ENCODE measurements around the gene DHRS4. TPM values are rescaled to one million over a fixed set of nuclear protein-coding genes. Genes with fewer than 3 reads are reported as not detected.
"Not testable (repeated sequence)": the region's sequence is repeated elsewhere in the genome, so short reads cannot be mapped to it uniquely, and the experiment has no call there.

The DHRS4 gene
- total and polyA plus RNA-seq, 2 donors from 2014 or later = 23.4 to 247 TPM

GRCh38 chr14:23961704-23962103 is 8.1 kb downstream of the DHRS4 start:
- H3K4me3 ChIP-seq (ENCODE audit: low read length in 3 of 3); intact Hi-C loops (cut with DNase I): not testable (repeated sequence)

GRCh38 chr14:23969130-23969480 is 15.5 kb downstream of the DHRS4 start:
- H3K4me1 ChIP-seq (ENCODE audit: control insufficient read depth in 2 of 3, insufficient read depth in 2 of 3, low read depth in 1 of 3, low read length in 3 of 3); H3K27ac ChIP-seq (ENCODE audit: low read depth in 2 of 2, low read length in 2 of 2); H3K4me3 ChIP-seq (ENCODE audit: low read length in 3 of 3); H3K36me3 ChIP-seq (ENCODE audit: control insufficient read depth in 2 of 3, insufficient read depth in 3 of 3, low read length in 3 of 3); H3K27me3 ChIP-seq (ENCODE audit: control insufficient read depth, insufficient read depth, low read length); DNase-seq; H3K9ac ChIP-seq (ENCODE audit: low read length in 3 of 3); H3K9me3 ChIP-seq (ENCODE audit: control insufficient read depth in 2 of 3, insufficient read depth in 1 of 3, low read length in 3 of 3); intact Hi-C loops (cut with DNase I); FAIRE-seq: not testable (repeated sequence)

More at GRCh38 chr14:23961704-23962103, 8.1 kb downstream of the DHRS4 start:
- H3K9ac ChIP-seq (ENCODE audit: low read length in 3 of 3); FAIRE-seq; H3K36me3 ChIP-seq (ENCODE audit: control insufficient read depth in 2 of 3, insufficient read depth in 3 of 3, low read length in 3 of 3); H3K27ac ChIP-seq (ENCODE audit: low read depth in 2 of 2, low read length in 2 of 2); H3K4me1 ChIP-seq (ENCODE audit: control insufficient read depth in 2 of 3, insufficient read depth in 2 of 3, low read depth in 1 of 3, low read length in 3 of 3); H3K27me3 ChIP-seq (ENCODE audit: control insufficient read depth, insufficient read depth, low read length); DNase-seq; H3K9me3 ChIP-seq (ENCODE audit: control insufficient read depth in 2 of 3, insufficient read depth in 1 of 3, low read length in 3 of 3): not testable (repeated sequence)

GRCh38 chr14:23969481-23970282 is 16.1 kb downstream of the DHRS4 start:
- not testable (repeated sequence) for H3K9ac ChIP-seq (ENCODE audit: low read length in 3 of 3); H3K27me3 ChIP-seq (ENCODE audit: control insufficient read depth, insufficient read depth, low read length); H3K4me1 ChIP-seq (ENCODE audit: control insufficient read depth in 2 of 3, insufficient read depth in 2 of 3, low read depth in 1 of 3, low read length in 3 of 3); H3K36me3 ChIP-seq (ENCODE audit: control insufficient read depth in 2 of 3, insufficient read depth in 3 of 3, low read length in 3 of 3); FAIRE-seq; H3K27ac ChIP-seq (ENCODE audit: low read depth in 2 of 2, low read length in 2 of 2); H3K9me3 ChIP-seq (ENCODE audit: control insufficient read depth in 2 of 3, insufficient read depth in 1 of 3, low read length in 3 of 3)
- peak; percentile 54 to 76 (median 72) for DNase-seq
- H3K4me3 ChIP-seq (ENCODE audit: low read length in 3 of 3) = peak overlapping the region in 1 of 3 donors; percentile 39
- intact Hi-C loops (cut with DNase I) = loop anchor here (5.0 kb wide), 1 partner anchor 48 kb away; no protein-coding TSS in a partner anchor

- intact Hi-C loops (cut with DNase I) = loop anchor here (5.0 kb wide), 1 partner anchor 47 kb away; no protein-coding TSS in a partner anchor
- not testable (repeated sequence) for H3K36me3 ChIP-seq (ENCODE audit: control insufficient read depth in 2 of 3, insufficient read depth in 3 of 3, low read length in 3 of 3); H3K27ac ChIP-seq (ENCODE audit: low read depth in 2 of 2, low read length in 2 of 2); H3K9ac ChIP-seq (ENCODE audit: low read length in 3 of 3); DNase-seq; H3K27me3 ChIP-seq (ENCODE audit: control insufficient read depth, insufficient read depth, low read length); H3K4me3 ChIP-seq (ENCODE audit: low read length in 3 of 3); FAIRE-seq; H3K9me3 ChIP-seq (ENCODE audit: control insufficient read depth in 2 of 3, insufficient read depth in 1 of 3, low read length in 3 of 3); H3K4me1 ChIP-seq (ENCODE audit: control insufficient read depth in 2 of 3, insufficient read depth in 2 of 3, low read depth in 1 of 3, low read length in 3 of 3)
These were observed 16.7 kb downstream of the DHRS4 start for GRCh38 chr14:23970283-23970659.

DNA sequence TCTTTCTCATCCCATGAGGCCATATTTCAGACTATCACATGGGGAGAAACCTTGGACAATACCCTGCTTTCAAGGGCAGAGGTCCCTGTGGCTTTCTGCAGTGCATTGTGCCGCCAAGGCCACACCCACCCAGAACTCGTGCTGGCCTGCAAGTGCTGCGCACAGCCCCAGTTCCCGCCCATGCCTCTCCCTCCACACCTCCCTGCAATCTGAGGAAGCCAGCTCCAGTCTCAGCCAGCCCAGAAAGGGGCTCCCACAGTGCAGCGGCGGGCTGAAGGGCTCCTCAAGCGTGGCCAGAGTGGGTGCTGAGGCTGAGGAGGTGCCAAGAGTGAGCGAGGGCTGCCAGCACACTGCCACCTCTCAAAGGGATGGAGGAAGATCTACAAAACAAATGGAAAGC is 19.6 kb downstream of the DHRS4 start:
- not testable (repeated sequence) for H3K4me1 ChIP-seq (ENCODE audit: control insufficient read depth in 2 of 3, insufficient read depth in 2 of 3, low read depth in 1 of 3, low read length in 3 of 3); H3K27me3 ChIP-seq (ENCODE audit: control insufficient read depth, insufficient read depth, low read length); H3K27ac ChIP-seq (ENCODE audit: low read depth in 2 of 2, low read length in 2 of 2); H3K4me3 ChIP-seq (ENCODE audit: low read length in 3 of 3); FAIRE-seq; H3K9ac ChIP-seq (ENCODE audit: low read length in 3 of 3); H3K9me3 ChIP-seq (ENCODE audit: control insufficient read depth in 2 of 3, insufficient read depth in 1 of 3, low read length in 3 of 3); H3K36me3 ChIP-seq (ENCODE audit: control insufficient read depth in 2 of 3, insufficient read depth in 3 of 3, low read length in 3 of 3); DNase-seq
- intact Hi-C loops (cut with DNase I) = loop anchor here (5.0 kb wide), 1 partner anchor 44 kb away; no protein-coding TSS in a partner anchor

DNA sequence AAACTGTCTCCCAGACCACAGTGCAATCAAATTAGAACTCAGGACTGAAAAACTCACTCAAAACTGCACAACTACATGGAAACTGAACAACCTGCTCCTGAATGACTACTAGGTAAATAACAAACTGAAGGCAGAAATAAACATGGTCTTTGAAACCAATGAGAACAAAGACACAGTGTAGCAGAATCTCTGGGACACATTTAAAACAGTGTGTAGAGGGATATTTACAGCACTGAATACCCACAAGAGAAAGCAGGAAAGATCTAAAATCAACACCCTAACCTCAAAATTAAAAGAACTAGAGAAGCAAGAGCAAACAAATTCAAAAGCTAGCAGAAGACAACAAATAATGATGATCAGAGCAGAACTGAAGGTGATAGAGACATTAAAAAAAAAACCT is 20.5 kb downstream of the DHRS4 start:
- H3K27ac ChIP-seq (ENCODE audit: low read depth in 2 of 2, low read length in 2 of 2); FAIRE-seq; DNase-seq; H3K36me3 ChIP-seq (ENCODE audit: control insufficient read depth in 2 of 3, insufficient read depth in 3 of 3, low read length in 3 of 3); H3K27me3 ChIP-seq (ENCODE audit: control insufficient read depth, insufficient read depth, low read length); H3K9me3 ChIP-seq (ENCODE audit: control insufficient read depth in 2 of 3, insufficient read depth in 1 of 3, low read length in 3 of 3); H3K4me3 ChIP-seq (ENCODE audit: low read length in 3 of 3); H3K4me1 ChIP-seq (ENCODE audit: control insufficient read depth in 2 of 3, insufficient read depth in 2 of 3, low read depth in 1 of 3, low read length in 3 of 3); H3K9ac ChIP-seq (ENCODE audit: low read length in 3 of 3): not testable (repeated sequence)
- intact Hi-C loops (cut with DNase I) = loop anchor here (5.0 kb wide), 1 partner anchor 43 kb away; no protein-coding TSS in a partner anchor

DNA sequence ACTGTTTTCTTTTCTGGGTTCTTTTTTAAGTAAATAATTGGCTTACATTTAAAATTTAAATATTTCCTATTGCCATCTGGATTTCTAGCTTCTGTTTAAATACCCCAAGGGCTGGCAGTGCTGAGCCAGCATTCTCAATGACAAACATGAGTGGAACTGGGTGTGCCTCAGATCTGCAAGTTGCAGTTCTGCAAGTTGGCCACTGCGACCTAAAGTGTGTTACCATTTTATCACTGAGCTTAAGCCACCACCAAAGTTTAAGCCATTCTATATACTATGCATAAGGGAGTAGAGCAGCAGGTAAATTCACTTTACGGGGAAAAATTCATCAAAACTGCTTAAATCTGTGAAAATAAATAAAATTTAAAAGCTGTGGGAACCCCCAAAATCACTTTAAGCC is 23.6 kb downstream of the DHRS4 start:
- H3K36me3 ChIP-seq (ENCODE audit: control insufficient read depth in 2 of 3, insufficient read depth in 3 of 3, low read length in 3 of 3); H3K4me1 ChIP-seq (ENCODE audit: control insufficient read depth in 2 of 3, insufficient read depth in 2 of 3, low read depth in 1 of 3, low read length in 3 of 3); H3K27me3 ChIP-seq (ENCODE audit: control insufficient read depth, insufficient read depth, low read length); FAIRE-seq; H3K9me3 ChIP-seq (ENCODE audit: control insufficient read depth in 2 of 3, insufficient read depth in 1 of 3, low read length in 3 of 3); H3K27ac ChIP-seq (ENCODE audit: low read depth in 2 of 2, low read length in 2 of 2); H3K4me3 ChIP-seq (ENCODE audit: low read length in 3 of 3); intact Hi-C loops (cut with DNase I); H3K9ac ChIP-seq (ENCODE audit: low read length in 3 of 3); DNase-seq: not testable (repeated sequence)

DNA sequence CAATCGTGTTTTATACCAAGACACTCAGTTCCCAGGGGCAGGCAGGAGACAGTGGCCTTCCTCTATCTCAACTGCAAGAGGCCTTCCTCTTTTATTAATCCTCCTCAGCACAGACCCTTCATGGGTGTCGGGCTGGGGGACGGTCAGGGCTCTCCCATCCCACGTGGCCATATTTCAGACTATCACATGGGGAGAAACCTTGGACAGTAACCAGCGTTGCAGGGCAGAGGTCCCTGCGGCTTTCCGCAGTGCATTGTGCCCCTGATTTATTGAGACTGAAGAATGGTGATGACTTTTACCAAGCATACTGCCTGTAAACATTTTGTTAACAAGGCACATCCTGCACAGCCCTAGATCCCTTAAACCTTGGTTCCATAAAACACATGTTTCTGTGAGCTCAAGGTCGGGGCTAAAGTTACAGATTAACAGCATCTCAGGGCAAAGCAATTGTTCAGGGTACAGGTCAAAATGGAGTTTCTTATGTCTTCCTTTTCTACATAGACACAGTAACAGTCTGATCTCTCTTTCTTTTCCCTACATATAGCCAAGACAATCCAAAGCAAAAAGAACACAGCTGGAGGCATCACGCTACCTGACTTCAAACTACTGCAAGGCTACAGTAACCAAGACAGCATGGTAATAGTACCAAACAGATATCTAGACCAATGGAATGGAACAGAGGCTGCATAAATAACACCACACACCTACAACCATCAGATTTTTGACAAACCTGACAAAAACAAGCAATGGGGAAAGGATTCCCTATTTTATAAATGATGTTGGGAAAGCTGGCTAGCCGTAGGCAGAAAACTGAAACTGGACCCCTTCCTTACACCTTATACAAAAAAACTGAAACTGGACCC is 28.6 kb downstream of the DHRS4 start:
- FAIRE-seq; H3K27me3 ChIP-seq (ENCODE audit: control insufficient read depth, insufficient read depth, low read length); H3K36me3 ChIP-seq (ENCODE audit: control insufficient read depth in 2 of 3, insufficient read depth in 3 of 3, low read length in 3 of 3); H3K27ac ChIP-seq (ENCODE audit: low read depth in 2 of 2, low read length in 2 of 2); H3K9me3 ChIP-seq (ENCODE audit: control insufficient read depth in 2 of 3, insufficient read depth in 1 of 3, low read length in 3 of 3); intact Hi-C loops (cut with DNase I); H3K9ac ChIP-seq (ENCODE audit: low read length in 3 of 3); H3K4me1 ChIP-seq (ENCODE audit: control insufficient read depth in 2 of 3, insufficient read depth in 2 of 3, low read depth in 1 of 3, low read length in 3 of 3); DNase-seq; H3K4me3 ChIP-seq (ENCODE audit: low read length in 3 of 3): not testable (repeated sequence)
